IPS-18a (cell line): ENCODE results near the gene CD101.
"Not testable (repeated sequence)": the region's sequence is repeated elsewhere in the genome, so short reads cannot be mapped to it uniquely, and the experiment has no call there.

Source experiments
- H3K27ac ChIP-seq: one replicate; pipeline ENCODE4 v1.5.1; 2013; ENCODE audit warnings: low read length
- H3K27me3 ChIP-seq: one replicate; pipeline ENCODE4 v1.6.1; 2013; ENCODE audit warnings: mild to moderate bottlenecking, low read length; ENCODE audit not compliant: control insufficient read depth, insufficient read depth
- H3K36me3 ChIP-seq: one replicate; pipeline ENCODE4 v1.6.1; 2013; ENCODE audit warnings: low read depth, low read length; ENCODE audit not compliant: control insufficient read depth
- H3K4me1 ChIP-seq: one replicate; pipeline ENCODE4 v1.6.1; 2013; ENCODE audit warnings: low read depth, low read length; ENCODE audit not compliant: control insufficient read depth
- H3K4me3 ChIP-seq: one replicate; pipeline ENCODE4 v1.5.1; 2013; ENCODE audit warnings: low read length
- H3K9ac ChIP-seq: one replicate; pipeline ENCODE4 v1.6.1; 2013; ENCODE audit warnings: mild to moderate bottlenecking, low read length, moderate library complexity
- H3K9me3 ChIP-seq: one replicate; pipeline ENCODE4 v1.6.1; 2013; ENCODE audit warnings: low read depth, low read length; ENCODE audit not compliant: control insufficient read depth

Gene CD101

GRCh38 chr1:116971258-116971860, 30.2 kb upstream of the CD101 start:
- Histone ChIP-seq H3K4me3 (no peak overlapping the region), H3K9me3 (peaks cover 8% of the 10 kb centered on the region), H3K27ac (no peak overlapping the region), H3K9ac (no peak overlapping the region), H3K27me3 (no peaks in the 10 kb centered on the region), H3K4me1 (no peaks in the 10 kb centered on the region), H3K36me3 (peaks cover 17% of the 10 kb centered on the region)

- no peak overlapping the region for H3K27ac ChIP-seq
Measured at GRCh38 chr1:116971965-116972673, 29.4 kb upstream of the CD101 start.

GRCh38 chr1:116972674-116973030, 28.9 kb upstream of the CD101 start:
- Histone ChIP-seq H3K4me1 (no peaks in the 10 kb centered on the region), H3K27ac (no peak overlapping the region), H3K9me3 (peaks cover 8% of the 10 kb centered on the region), H3K27me3 (no peaks in the 10 kb centered on the region), H3K9ac (no peak overlapping the region), H3K36me3 (peaks cover 9% of the 10 kb centered on the region), H3K4me3 (no peak overlapping the region)

More at GRCh38 chr1:116971965-116972673, 29.4 kb upstream of the CD101 start:
- Histone ChIP-seq H3K9ac (no peak overlapping the region), H3K36me3 (peaks cover 15% of the 10 kb centered on the region), H3K9me3 (peaks cover 8% of the 10 kb centered on the region), H3K4me1 (no peaks in the 10 kb centered on the region), H3K4me3 (no peak overlapping the region), H3K27me3 (no peaks in the 10 kb centered on the region)

GRCh38 chr1:116980309-116980708, 21.3 kb upstream of the CD101 start:
- H3K27ac ChIP-seq, H3K4me3 ChIP-seq, H3K27me3 ChIP-seq, H3K9me3 ChIP-seq, H3K4me1 ChIP-seq, H3K9ac ChIP-seq, H3K36me3 ChIP-seq: not testable (repeated sequence)

- H3K9ac ChIP-seq, result no peak overlapping the region
- no peaks in the 10 kb centered on the region for H3K4me1 ChIP-seq
- no peak overlapping the region for H3K27ac ChIP-seq
- peaks cover 9% of the 10 kb centered on the region for H3K36me3 ChIP-seq
- no peak overlapping the region for H3K4me3 ChIP-seq
- no peaks in the 10 kb centered on the region for H3K9me3 ChIP-seq
- no peaks in the 10 kb centered on the region for H3K27me3 ChIP-seq
Measured at GRCh38 chr1:116981521-116982037, 20.0 kb upstream of the CD101 start.

GRCh38 chr1:116982319-116983004, 19.1 kb upstream of the CD101 start:
- no peaks in the 10 kb centered on the region for H3K9me3 ChIP-seq
- no peak overlapping the region for H3K9ac ChIP-seq
- no peaks in the 10 kb centered on the region for H3K27me3 ChIP-seq
- no peak overlapping the region for H3K4me3 ChIP-seq
- H3K27ac ChIP-seq, result no peak overlapping the region
- H3K4me1 ChIP-seq, result no peaks in the 10 kb centered on the region
- H3K36me3 ChIP-seq, result peaks cover 9% of the 10 kb centered on the region

GRCh38 chr1:116983112-116983511, 18.4 kb upstream of the CD101 start:
- Histone ChIP-seq H3K27me3 (no peaks in the 10 kb centered on the region), H3K4me3 (no peak overlapping the region), H3K36me3 (peaks cover 9% of the 10 kb centered on the region), H3K9ac (no peak overlapping the region), H3K27ac (no peak overlapping the region), H3K4me1 (no peaks in the 10 kb centered on the region), H3K9me3 (no peaks in the 10 kb centered on the region)

GRCh38 chr1:116983678-116984077, 17.9 kb upstream of the CD101 start:
- Histone ChIP-seq H3K27ac (no peak overlapping the region), H3K4me3 (no peak overlapping the region), H3K4me1 (no peaks in the 10 kb centered on the region), H3K9ac (no peak overlapping the region), H3K9me3 (no peaks in the 10 kb centered on the region), H3K36me3 (peaks cover 9% of the 10 kb centered on the region), H3K27me3 (no peaks in the 10 kb centered on the region)

GRCh38 chr1:116984406-116985160, 17.0 kb upstream of the CD101 start:
- H3K27me3 ChIP-seq, result no peaks in the 10 kb centered on the region
- H3K4me1 ChIP-seq, result no peaks in the 10 kb centered on the region
- H3K9ac ChIP-seq, result no peak overlapping the region
- no peak overlapping the region for H3K4me3 ChIP-seq
- no peak overlapping the region for H3K27ac ChIP-seq
- no peaks in the 10 kb centered on the region for H3K9me3 ChIP-seq
- H3K36me3 ChIP-seq, result peaks cover 9% of the 10 kb centered on the region

GRCh38 chr1:116986421-116987255, 14.9 kb upstream of the CD101 start:
- H3K27me3 ChIP-seq, result no peaks in the 10 kb centered on the region
- no peaks in the 10 kb centered on the region for H3K9me3 ChIP-seq
- H3K27ac ChIP-seq, result no peak overlapping the region
- H3K4me3 ChIP-seq, result no peak overlapping the region
- peaks cover 9% of the 10 kb centered on the region for H3K36me3 ChIP-seq
- H3K9ac ChIP-seq, result no peak overlapping the region
- peaks cover under 1% of the 10 kb centered on the region for H3K4me1 ChIP-seq

- Histone ChIP-seq H3K27ac (no peak overlapping the region), H3K9me3 (no peaks in the 10 kb centered on the region), H3K27me3 (no peaks in the 10 kb centered on the region), H3K4me1 (peaks cover 2% of the 10 kb centered on the region), H3K4me3 (no peak overlapping the region), H3K36me3 (peaks cover 9% of the 10 kb centered on the region), H3K9ac (no peak overlapping the region)
Measured at GRCh38 chr1:116987256-116987555, 14.4 kb upstream of the CD101 start.
